Aorta (tissue), 5 donors: ENCODE data around the gene PATE3. TPM values are rescaled to one million over a fixed set of nuclear protein-coding genes. Genes with fewer than 3 reads are reported as not detected.

Experiments used
- ATAC-seq: fragments of 200-7000 bp; cut with Tn5 transposase; one replicate; pipeline ENCODE4 v1.9.1; 2022; ENCODE audit warnings: moderate library complexity; ENCODE audit not compliant: low FRiP score
- DNase-seq, 2 donors: peaks; one replicate each; pipeline ENCODE4 v3.0.0-alpha.2; 2020
- H3K27ac ChIP-seq, 2 donors: one replicate each; pipeline ENCODE4 v1.5.1; 2013; ENCODE audit warnings: low read length in 2 of 2, mild to moderate bottlenecking in 2 of 2, moderate library complexity in 2 of 2, control low read depth in 1 of 2, inconsistent platforms in 1 of 2, low read depth in 1 of 2
- H3K27me3 ChIP-seq, 2 donors: one replicate each; pipeline ENCODE4 v1.6.1; 2013; ENCODE audit warnings: control low read depth in 1 of 2, low read length in 1 of 2, mild to moderate bottlenecking in 1 of 2, moderate library complexity in 1 of 2; ENCODE audit not compliant: insufficient read depth in 2 of 2, control insufficient read depth in 1 of 2
- H3K36me3 ChIP-seq, 2 donors: one replicate each; pipeline ENCODE4 v1.6.1; 2013; ENCODE audit warnings: control low read depth in 1 of 2, low read length in 1 of 2, mild to moderate bottlenecking in 1 of 2; ENCODE audit not compliant: insufficient read depth in 2 of 2, control insufficient read depth in 1 of 2
- H3K4me1 ChIP-seq, 2 donors: one replicate each; pipeline ENCODE4 v1.6.1; 2013; ENCODE audit warnings: low read length in 2 of 2, control low read depth in 1 of 2, mild to moderate bottlenecking in 1 of 2, moderate library complexity in 1 of 2; ENCODE audit not compliant: insufficient read depth in 2 of 2, control insufficient read depth in 1 of 2
- H3K4me3 ChIP-seq, 2 donors: one replicate each; pipeline ENCODE4 v1.5.1; 2013; ENCODE audit warnings: low read length in 2 of 2, control low read depth in 1 of 2, mild to moderate bottlenecking in 1 of 2
- H3K9me3 ChIP-seq: one replicate; pipeline ENCODE4 v1.6.1; 2013; ENCODE audit warnings: mild to moderate bottlenecking, low read length; ENCODE audit not compliant: control insufficient read depth
- WGBS, 2 donors: extraction: QIAGEN DNeasy Blood & Tissue Kit; methylation state at CpG; one replicate each; pipeline ENCODE4 v1.1.7; 2013; 5-methylcytosine and 5-hydroxymethylcytosine counted together
- intact Hi-C, 2 donors: fragments of 100-400 bp; cut with DNase I; formaldehyde crosslinking; loops; one replicate each; pipeline versions ENCODE4 v1.14.2 to v1.15.0; 2022
- polyA plus RNA-seq, 2 donors: library from polyadenylated mRNA; stranded (reverse); fragments of 200-250 nt; gene quantifications; one replicate each; pipeline ENCODE4 v1.2.3, GENCODE V29; 2013
- total RNA-seq, 2 donors: library from RNA; stranded (reverse); fragmentation: NEBNext Ultra II Directional; extraction: Animal tissue kit (Norgen Biotek cat#: 25700); gene quantifications; one replicate each; pipeline ENCODE4 v1.2.1, GENCODE V29; 2021
- donor health status: healthy with polysubstance abuse.
- donor health status: Bipolar disorder and iron deficiency.
- donor health status: DM: no; HTN: no; CAD: no.
- donor health status: DM: no; HTN: no; CAD: no.
- donor health status: DM: yes; HTN: yes; CAD: no.

PATE3 gene
- total and polyA plus RNA-seq, 4 donors, result not detected

DNA sequence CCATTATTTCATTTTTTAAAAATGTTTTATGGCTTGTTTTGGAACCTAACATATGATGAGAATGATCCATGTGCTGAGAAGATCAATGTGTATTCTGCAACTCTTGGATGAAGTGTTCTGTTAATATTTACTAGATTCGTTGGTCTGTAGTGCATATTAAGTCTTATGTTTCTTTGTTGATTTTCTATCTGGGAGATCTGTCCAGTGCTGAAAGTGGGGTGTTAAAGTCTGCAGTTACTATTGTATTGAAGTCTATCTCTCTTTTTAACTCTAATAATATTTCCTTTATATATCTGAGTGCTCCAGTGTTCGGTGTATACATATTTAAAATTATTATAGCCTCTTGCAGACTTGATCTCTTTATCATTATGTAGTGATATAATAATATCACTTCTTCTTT is 11.9 kb downstream of the PATE3 start:
- no peak overlapping the region for H3K4me3 ChIP-seq
- no peaks in the 10 kb centered on the region for H3K36me3 ChIP-seq
- DNase-seq (no peak), ATAC-seq (no peak)
- H3K27ac ChIP-seq, result no peak overlapping the region
- H3K9me3 ChIP-seq, result peaks cover 10% of the 10 kb centered on the region
- intact Hi-C loops, result no loop called here
- no peaks in the 10 kb centered on the region for H3K4me1 ChIP-seq
- no peaks in the 10 kb centered on the region for H3K27me3 ChIP-seq
- 39 to 54% methylated on average over 2 of the region's 2 CpGs for WGBS, 2 donors

DNA sequence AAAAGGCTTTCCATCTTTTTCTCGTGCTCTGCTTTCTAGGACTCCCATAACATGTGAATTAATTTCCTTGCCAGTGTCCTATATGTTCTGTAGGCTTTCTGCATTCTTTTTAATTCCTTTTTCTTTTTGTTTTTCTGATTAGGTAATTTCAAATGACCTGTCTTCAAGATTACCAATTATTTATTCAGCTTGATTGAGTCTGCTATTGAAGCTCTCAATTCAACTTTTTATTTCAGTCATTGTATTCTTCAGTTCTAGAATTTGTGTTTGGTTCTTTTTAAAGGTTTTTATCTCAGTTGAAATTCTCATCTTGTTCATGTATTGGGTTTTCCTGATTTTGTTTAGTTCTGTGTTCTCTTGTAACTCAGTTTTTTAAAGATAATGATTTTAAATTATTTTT is 14.5 kb downstream of the PATE3 start:
- no peak overlapping the region for H3K4me3 ChIP-seq
- peaks cover 6% of the 10 kb centered on the region for H3K9me3 ChIP-seq
- no peaks in the 10 kb centered on the region for H3K27me3 ChIP-seq
- 0 to 41% methylated on average over 1 of the region's 1 CpG for WGBS, 2 donors
- ATAC-seq (no peak), DNase-seq (no peak)
- no peaks in the 10 kb centered on the region for H3K4me1 ChIP-seq
- no peaks in the 10 kb centered on the region for H3K36me3 ChIP-seq
- no peak overlapping the region for H3K27ac ChIP-seq
- intact Hi-C loops, result no loop called here

DNA sequence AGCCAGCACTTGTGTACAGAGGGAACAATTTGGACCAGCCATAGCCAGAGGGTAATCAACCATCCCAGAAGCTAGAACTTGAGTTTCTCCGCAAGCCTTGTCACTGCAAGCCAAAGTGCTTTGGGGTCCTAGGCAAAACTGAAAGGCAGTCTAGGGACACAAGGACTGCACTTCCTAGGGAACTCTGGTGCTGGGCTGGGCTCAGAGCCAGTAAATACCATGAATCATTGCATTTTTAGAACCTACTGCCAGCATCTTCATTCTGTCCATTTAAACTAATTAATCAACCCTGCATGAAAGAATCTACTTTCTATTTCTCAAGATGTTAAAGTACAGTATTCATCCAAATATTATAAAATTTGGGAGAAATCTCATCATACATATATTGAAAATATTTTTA is 20.0 kb downstream of the PATE3 start:
- WGBS, 2 donors, result 89 to 94% methylated on average over 1 of the region's 1 CpG
- H3K27ac ChIP-seq, result no peak overlapping the region
- ATAC-seq (no peak), DNase-seq (no peak)
- no peaks in the 10 kb centered on the region for H3K27me3 ChIP-seq
- no peak overlapping the region for H3K4me3 ChIP-seq
- H3K36me3 ChIP-seq, result no peaks in the 10 kb centered on the region
- intact Hi-C loops, result no loop called here
- H3K9me3 ChIP-seq, result peaks cover 5% of the 10 kb centered on the region
- H3K4me1 ChIP-seq, result no peaks in the 10 kb centered on the region

- DNase-seq (no peak), ATAC-seq (no peak)
- H3K9me3 ChIP-seq, result peaks cover 9% of the 10 kb centered on the region
- no peak within 1 kb of the TSS for H3K27ac ChIP-seq
- no peaks in the 10 kb centered on the region for H3K27me3 ChIP-seq
- intact Hi-C loops, result no loop called here
- WGBS, 2 donors, result 45 to 50% methylated on average over 3 of the region's 3 CpGs
- no peaks in the 10 kb centered on the region for H3K4me1 ChIP-seq
- no peaks in the 10 kb centered on the region for H3K36me3 ChIP-seq
- no peak within 1 kb of the TSS for H3K4me3 ChIP-seq
Observed at GRCh38 chr11:125833016-125833415, 45.1 kb downstream of the PATE3 start, which contains the start of gene PATE4. TSS of gene PATE4 (plus strand) at chr11:125833316. CDS start at chr11:125833360, 44 bp downstream.

DNA sequence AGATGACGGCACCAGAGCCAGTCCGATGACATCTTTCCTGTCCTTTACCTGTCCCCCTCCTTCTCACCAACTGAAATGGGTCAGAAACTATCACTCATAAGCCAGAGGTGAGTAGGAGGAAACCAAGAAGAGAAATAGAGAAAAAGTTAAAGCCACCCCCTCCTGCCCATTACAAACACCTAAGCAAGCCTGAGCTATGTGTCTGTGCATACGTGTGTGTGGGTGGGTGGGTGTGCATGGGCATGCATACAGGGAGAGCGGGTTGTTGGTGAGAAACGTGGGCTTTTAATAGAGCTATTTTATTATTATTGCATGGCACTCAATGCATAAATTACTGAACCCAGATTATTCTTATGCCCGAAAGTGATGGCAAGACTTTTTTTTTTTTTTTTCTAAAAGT is 47.8 kb downstream of the PATE3 start:
- peaks cover 8% of the 10 kb centered on the region for H3K9me3 ChIP-seq
- no peak for ATAC-seq
- no peaks in the 10 kb centered on the region for H3K27me3 ChIP-seq
- H3K4me1 ChIP-seq, result no peaks in the 10 kb centered on the region
- intact Hi-C loops, result no loop called here
- DNase-seq, result no peak
- WGBS, 2 donors, result 69 to 83% methylated on average over 6 of the region's 6 CpGs
- no peak overlapping the region for H3K27ac ChIP-seq
- H3K36me3 ChIP-seq, result no peaks in the 10 kb centered on the region
- H3K4me3 ChIP-seq, result no peak overlapping the region

Other genes starting within 250 kb of the PATE3 start
- 10 to 100 TPM; 47.1 to 50.1 TPM for gene EI24, start 218.7 kb upstream of the PATE3 start, total RNA-seq
- 10 to 100 TPM; 55.4 to 59.7 TPM for gene EI24, start 218.7 kb upstream of the PATE3 start, polyA plus RNA-seq
- gene STT3A, start 195.3 kb upstream of the PATE3 start, total RNA-seq, result 100 to 1,000 TPM; 105 to 112 TPM
- 10 to 100 TPM; 19.8 to 61.4 TPM for gene STT3A, start 195.3 kb upstream of the PATE3 start, polyA plus RNA-seq
- 1 to 10 TPM; 4.3 to 6.2 TPM for gene CHEK1, start 163.0 kb upstream of the PATE3 start, total RNA-seq
- 1 to 10 TPM; 2.1 to 2.7 TPM for gene CHEK1, start 163.0 kb upstream of the PATE3 start, polyA plus RNA-seq
- not detected for gene ACRV1, start 107.3 kb upstream of the PATE3 start, total RNA-seq
- not detected for gene ACRV1, start 107.3 kb upstream of the PATE3 start, polyA plus RNA-seq
- gene PATE1, start 41.8 kb upstream of the PATE3 start, total RNA-seq, result not detected
- gene PATE1, start 41.8 kb upstream of the PATE3 start, polyA plus RNA-seq, result not detected
- gene PATE2, start 9.3 kb upstream of the PATE3 start, total RNA-seq, result not detected
- gene PATE2, start 9.3 kb upstream of the PATE3 start, polyA plus RNA-seq, result not detected
- gene PATE4, start 45.2 kb downstream of the PATE3 start, total RNA-seq, result not detected
- under 1 TPM in 1 of 2 donors, not detected in 1; 0.50 TPM for gene PATE4, start 45.2 kb downstream of the PATE3 start, polyA plus RNA-seq
- 1 to 10 TPM; 3.3 to 3.6 TPM for gene HYLS1, start 99.5 kb downstream of the PATE3 start, total RNA-seq
- gene HYLS1, start 99.5 kb downstream of the PATE3 start, polyA plus RNA-seq, result 1 to 10 TPM; 2.7 to 4.5 TPM
- 1 to 10 TPM; 8.8 to 9.4 TPM for gene PUS3, start 115.1 kb downstream of the PATE3 start, total RNA-seq
- gene PUS3, start 115.1 kb downstream of the PATE3 start, polyA plus RNA-seq, result 1 to 10 TPM; 8.0 to 8.1 TPM
- under 1 TPM in 1 of 2 donors, not detected in 1; 0.30 TPM for gene DDX25, start 116.4 kb downstream of the PATE3 start, total RNA-seq
- gene DDX25, start 116.4 kb downstream of the PATE3 start, polyA plus RNA-seq, result not detected
- gene VSIG10L2, start 157.9 kb downstream of the PATE3 start, total RNA-seq, result under 1 TPM in 1 of 2 donors, not detected in 1; 0.48 TPM
- gene VSIG10L2, start 157.9 kb downstream of the PATE3 start, polyA plus RNA-seq, result not detected